ENCODE data around the gene SIRT5.

DNA sequence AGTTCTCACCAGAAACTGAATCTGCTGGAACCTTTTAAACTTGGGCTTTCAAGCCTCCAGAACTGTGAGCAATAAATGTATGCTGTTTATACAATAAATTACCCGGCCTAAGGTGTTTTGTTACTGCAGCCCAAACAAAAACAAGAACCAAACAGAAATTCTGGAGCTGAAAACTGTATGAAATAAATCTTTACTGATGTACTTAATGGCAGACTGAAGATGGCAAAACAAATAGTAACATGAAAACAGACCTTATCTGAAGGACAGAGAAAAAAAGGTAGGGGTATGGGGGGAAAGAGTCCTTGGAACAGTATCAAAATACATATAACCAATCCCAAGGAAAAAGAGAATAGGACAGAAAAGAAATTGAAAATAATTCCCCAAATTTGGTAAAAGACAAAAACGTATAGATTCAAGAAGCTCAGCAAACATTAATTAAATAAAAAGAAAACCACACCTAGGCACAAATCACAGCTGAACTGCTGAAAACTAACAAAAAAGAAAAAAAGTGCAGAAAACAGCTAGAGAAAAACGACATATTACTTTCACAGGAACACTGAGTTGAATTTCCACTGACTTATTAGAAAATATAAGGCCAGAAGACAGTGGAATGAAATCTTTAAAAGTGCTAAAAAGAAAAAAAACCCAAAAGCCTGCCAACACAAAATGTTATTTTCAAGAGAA is 88.4 kb downstream of the SIRT5 start:
- TF ChIP-seq CTCF (IDR thresholded peaks at IDR 0.05; ENCODE audit: low read depth, low read length) (no peak), EZH2phosphoT487 (IDR thresholded peaks at IDR 0.05; ENCODE audit: low read depth) (no peak)

Data from OCI-LY3 (cell line).